NCI-H82 treated with DMSO at 0.1 percent for 48 hours (cell line): ENCODE results near the gene NARS2.
"Not testable (repeated sequence)": the region's sequence is repeated elsewhere in the genome, so short reads cannot be mapped to it uniquely, and the experiment has no call there.

ENCODE experiments used
- DNase-seq: peaks from one replicate; lab custom pipeline; 2025; ENCODE audit not compliant: unreplicated experiment; lab: John Stamatoyannopoulos, UW

The NARS2 gene

DNA sequence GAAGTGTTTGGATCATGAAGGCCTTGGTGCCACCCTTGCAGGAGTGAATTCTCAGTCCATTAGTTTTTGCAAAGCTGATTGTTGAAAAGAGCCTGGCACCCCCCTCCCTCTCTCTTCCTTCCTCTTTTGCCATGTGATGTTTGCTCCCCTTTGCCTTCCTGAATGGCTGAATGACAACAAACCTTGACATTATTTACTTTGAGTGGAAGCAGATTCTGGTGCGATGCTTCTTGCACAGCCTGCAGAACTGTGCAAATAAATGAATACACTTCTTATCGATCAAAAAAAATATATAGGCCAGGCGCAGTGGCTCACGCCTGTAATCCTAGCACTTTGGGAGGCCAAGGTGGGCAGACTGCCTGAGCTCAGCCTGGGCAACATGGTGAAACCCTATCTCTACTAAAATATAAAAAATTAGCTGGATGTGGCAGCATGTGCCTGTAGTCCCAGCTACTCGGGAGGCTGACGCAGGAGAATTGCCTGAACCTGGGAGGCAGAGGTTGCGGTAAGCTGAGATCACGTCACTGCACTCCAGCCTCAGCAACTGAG lies 2.0 kb upstream of the NARS2 start:
- no peak for DNase-seq

- no peak for DNase-seq
These were observed 814 bp upstream of the NARS2 start for GRCh38 chr11:78575478-78575877.

- DNase-seq = no peak
These were observed 983 bp downstream of the NARS2 start for GRCh38 chr11:78573681-78574080.

GRCh38 chr11:78573271-78573670 lies 1.4 kb downstream of the NARS2 start:
- DNase-seq = no peak

DNA sequence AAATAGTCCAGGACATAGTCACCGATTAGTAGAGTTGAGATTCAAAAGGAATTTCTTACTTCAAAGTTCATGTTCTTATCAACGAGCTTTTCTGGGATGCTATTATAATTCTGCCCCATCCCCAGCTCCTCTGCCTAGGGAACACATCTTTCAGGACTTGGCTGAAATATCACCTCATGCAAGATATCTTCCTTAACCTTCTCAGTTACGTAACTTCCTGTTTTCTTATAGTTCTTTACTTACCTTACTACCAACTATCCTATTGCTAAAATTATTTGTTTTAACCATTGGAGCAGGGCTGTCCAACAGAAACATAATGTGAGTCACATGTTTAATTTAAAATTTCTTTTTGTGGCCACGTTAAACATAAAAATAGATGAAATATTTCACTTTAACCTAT lies 2.3 kb downstream of the NARS2 start:
- DNase-seq = no peak

DNA sequence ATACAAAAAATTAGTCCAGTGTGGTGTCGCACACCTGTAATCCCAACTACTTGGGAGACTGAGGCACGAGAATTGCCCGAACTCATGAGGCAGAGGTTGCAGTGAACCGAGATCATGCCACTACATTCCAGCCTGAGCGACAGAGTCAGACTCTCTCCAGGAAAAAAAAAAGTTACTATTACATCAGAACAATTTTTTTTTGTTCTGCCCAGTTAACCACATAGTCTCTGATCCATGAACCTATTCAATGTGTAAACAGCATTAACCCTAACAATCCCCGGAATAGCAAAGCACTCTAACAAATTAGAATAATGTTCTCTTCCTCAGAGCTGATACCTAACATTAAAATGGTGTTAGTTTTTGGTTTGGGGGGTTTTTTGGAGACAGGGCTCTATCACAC lies 4.6 kb downstream of the NARS2 start:
- no peak for DNase-seq

GRCh38 chr11:78567209-78567608 lies 7.5 kb downstream of the NARS2 start:
- no peak for DNase-seq

DNA sequence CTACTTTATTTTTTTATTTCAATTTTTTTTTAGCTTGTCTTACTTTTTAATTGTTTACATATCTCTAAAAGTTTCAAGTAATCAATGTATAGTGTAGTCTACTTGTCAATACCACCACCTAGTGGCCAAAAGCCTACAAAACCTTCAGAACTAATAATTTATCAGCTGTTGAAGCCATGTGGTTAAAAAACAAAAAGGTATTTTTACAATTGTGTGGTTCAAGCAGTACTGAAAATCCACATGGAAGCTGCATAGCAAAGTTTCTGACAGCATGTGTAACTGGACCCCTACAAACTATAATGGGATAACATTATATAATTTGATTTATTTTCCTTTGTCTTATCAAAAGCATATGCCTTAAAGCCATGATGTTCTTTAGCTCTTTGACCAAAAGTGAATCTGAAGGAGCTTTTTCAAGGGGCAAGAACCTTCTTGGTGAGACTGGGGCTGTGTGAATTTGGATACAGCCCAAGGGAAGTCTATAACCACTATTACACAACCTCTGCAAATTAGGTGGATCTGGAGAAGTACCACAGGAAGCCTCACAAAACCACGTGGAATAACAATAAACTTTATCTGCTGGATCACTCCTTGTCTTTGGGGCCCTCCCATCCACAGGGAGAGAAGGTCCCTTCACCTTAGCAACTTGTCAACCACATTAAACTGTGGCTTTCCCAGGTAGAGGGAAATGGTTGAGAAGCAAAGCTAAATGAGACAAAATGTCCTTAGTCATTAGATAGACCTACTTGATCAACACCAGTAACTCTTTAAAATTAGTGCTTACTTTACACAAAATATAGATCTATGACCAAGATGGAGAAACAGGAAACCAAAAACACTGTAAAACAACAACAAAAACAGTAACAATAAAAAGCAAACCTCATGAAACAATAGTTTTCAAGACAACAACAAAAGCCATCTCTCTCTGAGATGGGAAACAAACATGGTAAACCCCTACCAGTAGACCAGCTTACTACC lies 9.9 kb downstream of the NARS2 start:
- no peak for DNase-seq

DNA sequence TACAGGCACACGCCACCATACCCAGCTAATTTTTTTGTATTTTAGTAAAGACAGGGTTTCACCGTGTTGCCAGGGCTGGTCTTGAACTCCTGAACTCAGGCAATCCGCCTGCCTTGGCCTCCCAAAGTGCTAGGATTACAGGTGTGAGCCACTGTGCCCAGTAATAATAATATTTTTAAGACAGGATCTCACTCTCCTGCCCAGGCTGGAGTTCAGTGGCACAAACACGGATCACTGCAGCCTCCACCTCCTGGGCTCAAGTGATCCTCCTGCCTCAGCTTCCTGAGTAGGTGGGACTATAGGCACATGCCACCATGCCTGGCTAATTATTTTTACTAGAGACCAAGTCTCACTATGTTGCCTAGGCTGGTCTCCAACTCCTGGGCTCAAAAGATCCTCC lies 10.6 kb downstream of the NARS2 start:
- not testable (repeated sequence) for DNase-seq

- not testable (repeated sequence) for DNase-seq
These were observed 11.6 kb downstream of the NARS2 start for GRCh38 chr11:78563090-78563489.

DNA sequence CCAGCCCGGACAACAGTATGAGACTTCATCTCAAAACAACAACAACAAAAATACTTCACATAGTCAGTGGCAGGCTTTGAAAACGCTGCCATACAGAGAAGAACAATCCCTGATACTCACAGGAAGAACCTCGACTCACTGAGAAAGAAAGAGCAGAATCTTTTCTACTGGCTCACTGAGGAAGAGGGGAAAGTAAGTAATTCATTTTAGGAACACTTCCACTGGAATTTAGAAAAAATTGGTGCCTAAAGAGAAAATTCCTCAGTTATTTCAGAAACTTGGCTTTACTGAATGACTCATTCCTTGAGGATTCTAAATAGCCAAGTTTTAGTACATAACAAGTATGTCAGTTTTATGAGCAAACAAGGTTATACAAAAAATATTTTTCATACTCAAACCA lies 12.3 kb downstream of the NARS2 start:
- no peak for DNase-seq

DNA sequence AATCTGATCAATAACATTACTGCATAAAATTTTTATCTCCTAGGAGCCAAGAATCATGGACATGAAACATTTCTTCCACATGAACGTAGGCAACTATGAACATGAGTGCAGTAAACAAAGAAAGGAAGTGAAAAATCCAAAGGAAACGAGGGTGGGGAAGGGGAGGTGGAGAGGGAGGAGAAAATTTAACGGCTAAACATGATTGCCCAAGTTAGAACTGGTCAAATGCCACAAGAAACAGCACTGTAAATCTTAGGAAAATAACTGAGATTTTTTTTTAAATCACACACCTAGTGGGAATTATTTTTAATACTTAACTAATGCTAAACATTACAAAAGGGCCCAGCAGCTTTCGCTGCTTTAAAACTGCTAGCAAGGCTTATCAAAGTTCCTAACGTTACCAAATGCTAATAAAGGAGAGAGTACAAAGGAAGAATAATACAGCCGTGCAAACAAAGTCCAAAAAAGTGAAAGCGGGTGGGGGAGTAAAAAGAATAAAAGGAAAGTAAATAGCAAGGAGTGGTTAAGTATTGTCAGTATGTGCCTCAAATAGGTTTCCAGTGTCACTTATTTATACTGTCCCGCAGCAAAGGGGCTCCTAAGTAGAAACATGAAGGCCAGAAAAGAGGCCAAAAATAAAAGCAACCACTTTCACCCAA lies 13.7 kb downstream of the NARS2 start:
- DNase-seq = no peak

GRCh38 chr11:78560153-78560552 lies 14.5 kb downstream of the NARS2 start:
- DNase-seq = no peak

DNA sequence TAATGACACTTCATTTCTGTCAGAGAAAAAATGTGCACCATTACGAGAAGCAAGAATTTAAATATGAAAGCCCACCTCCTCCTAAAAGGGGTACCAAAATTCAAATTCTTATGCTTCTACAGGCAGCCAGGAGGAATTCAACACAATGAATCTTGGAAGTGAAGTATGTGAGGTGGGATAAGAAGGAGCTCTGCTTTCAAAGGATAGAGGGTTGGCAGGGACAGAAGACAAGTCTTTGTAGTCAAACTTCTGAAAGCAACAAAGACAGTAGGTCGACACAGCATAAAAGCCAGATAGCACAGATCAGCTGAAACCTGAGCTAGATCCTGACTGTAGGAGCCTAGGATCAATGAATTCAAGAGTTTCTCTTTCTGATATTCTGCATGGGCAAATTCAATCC lies 17.4 kb downstream of the NARS2 start:
- DNase-seq = no peak

DNA sequence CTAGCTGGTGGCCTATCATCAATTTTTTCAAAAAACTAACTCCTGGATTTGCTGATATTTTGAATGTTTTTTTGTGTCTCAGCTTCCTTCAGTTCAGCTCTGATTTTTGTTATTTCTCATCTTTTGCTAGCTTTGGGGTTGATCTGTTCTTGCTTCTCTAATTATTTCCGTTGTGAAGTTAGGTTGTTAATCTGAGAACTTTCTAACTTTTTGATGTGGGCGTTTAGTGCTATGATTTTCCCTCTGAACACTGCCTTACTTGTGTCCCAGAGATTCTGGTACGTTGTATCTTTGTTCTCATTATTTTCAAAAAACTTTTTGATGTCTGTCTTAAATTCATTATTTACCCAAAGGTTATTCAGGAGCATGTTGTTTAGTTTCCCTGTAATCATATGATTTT lies 19.1 kb downstream of the NARS2 start:
- no peak for DNase-seq

DNA sequence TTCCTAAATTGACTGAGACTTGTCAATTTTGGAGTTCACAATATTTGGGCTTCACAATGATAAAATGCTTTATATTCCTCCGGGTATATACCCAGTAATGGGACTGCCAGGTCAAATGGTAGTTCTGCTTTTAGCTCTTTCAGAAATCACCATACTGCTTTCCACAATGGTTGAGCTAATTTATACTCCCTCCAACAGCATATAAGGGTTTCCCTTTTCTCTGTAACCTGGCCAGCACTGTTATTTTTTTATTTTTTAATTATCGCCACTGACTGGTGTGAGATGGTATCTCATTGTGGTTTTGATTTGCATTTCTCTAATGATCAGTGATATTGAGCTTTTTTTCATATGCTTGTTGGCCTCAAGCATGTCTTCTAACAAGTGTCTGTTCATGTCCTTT lies 21.8 kb downstream of the NARS2 start:
- no peak for DNase-seq

DNA sequence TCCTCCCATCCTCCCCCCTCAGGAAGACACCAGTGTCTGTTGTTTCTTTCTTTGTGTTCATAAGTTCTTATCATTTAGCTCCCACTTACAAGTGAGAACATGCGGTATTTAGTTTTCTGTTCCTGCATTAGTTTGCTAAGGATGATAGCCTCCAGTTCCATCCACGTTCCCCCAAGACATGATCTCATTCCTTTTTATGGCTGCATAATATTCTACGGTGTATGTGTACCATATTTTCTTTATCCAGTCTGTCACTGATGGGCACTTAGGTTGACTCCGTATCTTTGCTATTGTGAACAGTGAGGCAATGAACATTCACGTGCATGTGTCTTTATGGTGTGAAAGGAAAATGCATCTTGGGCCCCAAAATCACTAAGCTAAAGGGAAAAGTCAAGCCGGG lies 22.5 kb downstream of the NARS2 start:
- not testable (repeated sequence) for DNase-seq

GRCh38 chr11:78551066-78551465 lies 23.6 kb downstream of the NARS2 start:
- DNase-seq = no peak

GRCh38 chr11:78549624-78550409 lies 24.8 kb downstream of the NARS2 start:
- no peak for DNase-seq

DNA sequence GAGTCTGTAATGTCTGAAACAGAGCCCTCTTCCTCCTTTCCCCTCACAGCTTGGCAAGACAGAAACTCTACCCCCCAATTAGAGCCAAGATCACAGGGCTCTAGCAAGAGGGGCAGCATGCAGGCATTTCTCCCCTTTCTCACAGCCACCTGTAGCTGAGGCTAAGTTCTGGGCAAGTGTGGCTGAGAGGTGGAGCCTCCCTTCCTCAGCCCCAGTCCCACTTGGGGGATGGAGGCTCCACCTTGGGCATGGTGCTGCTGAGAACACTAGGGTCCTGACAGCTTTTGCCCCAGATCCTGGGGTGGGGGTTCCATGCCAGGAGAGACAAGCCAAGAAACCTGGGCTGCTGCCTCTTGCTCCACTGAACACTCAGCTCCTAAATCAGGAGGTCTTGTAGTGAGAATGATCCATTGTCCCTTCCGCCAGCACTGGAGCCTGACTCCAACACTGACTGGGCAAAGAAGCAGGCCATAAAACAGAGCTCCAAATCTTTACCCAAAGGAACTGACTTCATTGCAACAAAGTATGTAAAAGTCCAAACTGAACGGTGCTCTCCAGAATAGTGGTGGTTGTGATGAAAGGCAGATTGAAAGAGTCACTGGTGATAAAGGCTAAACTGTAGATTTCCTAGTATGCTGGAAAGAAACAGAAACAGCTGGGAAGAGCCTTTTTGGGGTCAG lies 25.6 kb downstream of the NARS2 start:
- DNase-seq = no peak
